ENCODE data around the gene ZNF83. TPM values are rescaled to one million over a fixed set of nuclear protein-coding genes. Genes with fewer than 3 reads are reported as not detected.

The ZNF83 gene
- total RNA-seq, 1 experiment from 2014 or later = 5.3 TPM

- CTCF ChIA-PET = no interaction called here
- no peak for TF ChIP-seq CTCF (IDR thresholded peaks at IDR 0.05; ENCODE audit: unreplicated experiment)
- H3K36me3 Mint-ChIP-seq (ENCODE audit: insufficient read depth, unreplicated experiment) = no peaks in the 10 kb centered on the region
- no peak overlapping the region for H3K27ac Mint-ChIP-seq (ENCODE audit: unreplicated experiment)
- BruUV-seq (replicated peaks) = no TSS peak
- no peaks in the 10 kb centered on the region for H3K4me1 Mint-ChIP-seq (ENCODE audit: low read depth, unreplicated experiment)
- H3K9me3 Mint-ChIP-seq (ENCODE audit: low read depth, unreplicated experiment) = peaks cover 26% of the 10 kb centered on the region
- intact Hi-C loops (cut with micrococcal nuclease; ENCODE audit: unreplicated experiment) = no loop called here
- no peaks in the 10 kb centered on the region for H3K27me3 Mint-ChIP-seq (ENCODE audit: unreplicated experiment)
- DNase-seq = no peak
- no peak overlapping the region for H3K4me3 Mint-ChIP-seq (ENCODE audit: low read depth, unreplicated experiment)
Observed at GRCh38 chr19:52646571-52647217, 8.5 kb upstream of the ZNF83 start.

- intact Hi-C loops (cut with micrococcal nuclease; ENCODE audit: unreplicated experiment) = no loop called here
- no TSS peak for BruUV-seq (replicated peaks)
- CTCF ChIA-PET = no interaction called here
- Mint-ChIP-seq H3K4me1 (ENCODE audit: low read depth, unreplicated experiment) (no peaks in the 10 kb centered on the region), H3K27me3 (ENCODE audit: unreplicated experiment) (no peaks in the 10 kb centered on the region), H3K9me3 (ENCODE audit: low read depth, unreplicated experiment) (peaks cover 24% of the 10 kb centered on the region), H3K4me3 (ENCODE audit: low read depth, unreplicated experiment) (no peak overlapping the region), H3K27ac (ENCODE audit: unreplicated experiment) (no peak overlapping the region), H3K36me3 (ENCODE audit: insufficient read depth, unreplicated experiment) (peaks cover 10% of the 10 kb centered on the region)
- DNase-seq = no peak
- TF ChIP-seq CTCF (IDR thresholded peaks at IDR 0.05; ENCODE audit: unreplicated experiment) = no peak
Observed at GRCh38 chr19:52640916-52641315, 2.8 kb upstream of the ZNF83 start.

GRCh38 chr19:52639996-52640395 is 1.8 kb upstream of the ZNF83 start:
- CTCF ChIA-PET = no interaction called here
- no peak for TF ChIP-seq CTCF (IDR thresholded peaks at IDR 0.05; ENCODE audit: unreplicated experiment)
- peaks cover 26% of the 10 kb centered on the region for H3K9me3 Mint-ChIP-seq (ENCODE audit: low read depth, unreplicated experiment)
- no peak overlapping the region for H3K27ac Mint-ChIP-seq (ENCODE audit: unreplicated experiment)
- intact Hi-C loops (cut with micrococcal nuclease; ENCODE audit: unreplicated experiment) = no loop called here
- no TSS peak for BruUV-seq (replicated peaks)
- DNase-seq = no peak
- H3K4me3 Mint-ChIP-seq (ENCODE audit: low read depth, unreplicated experiment) = no peak overlapping the region
- H3K27me3 Mint-ChIP-seq (ENCODE audit: unreplicated experiment) = no peaks in the 10 kb centered on the region
- peaks cover 10% of the 10 kb centered on the region for H3K36me3 Mint-ChIP-seq (ENCODE audit: insufficient read depth, unreplicated experiment)
- H3K4me1 Mint-ChIP-seq (ENCODE audit: low read depth, unreplicated experiment) = no peaks in the 10 kb centered on the region

- Mint-ChIP-seq H3K27me3 (ENCODE audit: unreplicated experiment) (no peaks in the 10 kb centered on the region), H3K36me3 (ENCODE audit: insufficient read depth, unreplicated experiment) (peaks cover 10% of the 10 kb centered on the region), H3K27ac (ENCODE audit: unreplicated experiment) (no peak overlapping the region), H3K9me3 (ENCODE audit: low read depth, unreplicated experiment) (peaks cover 24% of the 10 kb centered on the region), H3K4me1 (ENCODE audit: low read depth, unreplicated experiment) (no peaks in the 10 kb centered on the region), H3K4me3 (ENCODE audit: low read depth, unreplicated experiment) (no peak overlapping the region)
- no peak for TF ChIP-seq CTCF (IDR thresholded peaks at IDR 0.05; ENCODE audit: unreplicated experiment)
- BruUV-seq (replicated peaks) = no TSS peak
- CTCF ChIA-PET = no interaction called here
- intact Hi-C loops (cut with micrococcal nuclease; ENCODE audit: unreplicated experiment) = no loop called here
- no peak for DNase-seq
Observed at GRCh38 chr19:52638601-52639000, 446 bp upstream of the ZNF83 start.

All from Calu3 (cell line).